Nephron progenitor cell (in vitro differentiated cells): ENCODE results near the gene FGF18.

Experiments used
- DNase-seq: peaks from one replicate; pipeline ENCODE4 v3.0.0; 2021
- H3K27ac Mint-ChIP-seq: 2 replicates; pipeline ENCODE4 v1.8.0; 2021; ENCODE audit warnings: mild to moderate bottlenecking, moderate library complexity, mixed read lengths
- H3K27me3 Mint-ChIP-seq: 2 replicates; pipeline ENCODE4 v1.8.0; 2021; ENCODE audit warnings: mild to moderate bottlenecking, low read depth, mixed read lengths; ENCODE audit not compliant: poor library complexity
- H3K36me3 Mint-ChIP-seq: 2 replicates; pipeline ENCODE4 v1.8.0; 2021; ENCODE audit warnings: low read depth, mixed read lengths
- H3K4me1 Mint-ChIP-seq: 2 replicates; pipeline ENCODE4 v1.8.0; 2021; ENCODE audit warnings: mixed read lengths
- H3K4me3 Mint-ChIP-seq: 2 replicates; pipeline ENCODE4 v1.8.0; 2021; ENCODE audit warnings: mild to moderate bottlenecking, moderate library complexity, mixed read lengths
- H3K9me3 Mint-ChIP-seq: 2 replicates; pipeline ENCODE4 v1.8.0; 2021; ENCODE audit warnings: mild to moderate bottlenecking, moderate library complexity, mixed read lengths
- CTCF ChIP-seq: fragments of 200-600 bp; sonication (generic); IDR thresholded peaks from 2 replicates; pipeline ENCODE4 v1.5.0; 2021; ENCODE audit warnings: antibody characterized with exemption

FGF18 gene

GRCh38 chr5:171478946-171479775 lies 59.7 kb downstream of the FGF18 start:
- TF ChIP-seq CTCF: no peak
- Mint-ChIP-seq H3K36me3 (no peaks in the 10 kb centered on the region), H3K4me1 (peaks cover 35% of the 10 kb centered on the region), H3K27me3 (peaks cover 36% of the 10 kb centered on the region), H3K4me3 (no peak overlapping the region), H3K9me3 (peaks cover 4% of the 10 kb centered on the region), H3K27ac (no peak overlapping the region)
- DNase-seq: no peak

GRCh38 chr5:171479776-171480125 lies 60.3 kb downstream of the FGF18 start:
- no peak for DNase-seq
- Mint-ChIP-seq H3K27me3 (peaks cover 36% of the 10 kb centered on the region), H3K36me3 (no peaks in the 10 kb centered on the region), H3K9me3 (peaks cover 4% of the 10 kb centered on the region), H3K27ac (no peak overlapping the region), H3K4me3 (no peak overlapping the region), H3K4me1 (peaks cover 38% of the 10 kb centered on the region)
- TF ChIP-seq CTCF: no peak

- H3K27me3 Mint-ChIP-seq: peaks cover 36% of the 10 kb centered on the region
- H3K9me3 Mint-ChIP-seq: peaks cover 4% of the 10 kb centered on the region
Observed at GRCh38 chr5:171480239-171480638, 60.8 kb downstream of the FGF18 start.

GRCh38 chr5:171481571-171482433 lies 62.4 kb downstream of the FGF18 start:
- H3K27me3 Mint-ChIP-seq: peaks cover 33% of the 10 kb centered on the region
- TF ChIP-seq CTCF: no peak
- H3K4me1 Mint-ChIP-seq: peaks cover 44% of the 10 kb centered on the region
- H3K9me3 Mint-ChIP-seq: no peaks in the 10 kb centered on the region
- no peak overlapping the region for H3K27ac Mint-ChIP-seq
- no peak overlapping the region for H3K4me3 Mint-ChIP-seq
- no peak for DNase-seq
- no peaks in the 10 kb centered on the region for H3K36me3 Mint-ChIP-seq

More at GRCh38 chr5:171480239-171480638, 60.8 kb downstream of the FGF18 start:
- peaks cover 38% of the 10 kb centered on the region for H3K4me1 Mint-ChIP-seq
- no peaks in the 10 kb centered on the region for H3K36me3 Mint-ChIP-seq
- H3K4me3 Mint-ChIP-seq: no peak overlapping the region
- no peak for DNase-seq
- no peak overlapping the region for H3K27ac Mint-ChIP-seq
- TF ChIP-seq CTCF: no peak

- Mint-ChIP-seq H3K4me1 (peaks cover 47% of the 10 kb centered on the region), H3K4me3 (no peak overlapping the region), H3K9me3 (no peaks in the 10 kb centered on the region), H3K27ac (no peak overlapping the region), H3K36me3 (no peaks in the 10 kb centered on the region), H3K27me3 (peaks cover 33% of the 10 kb centered on the region)
- no peak for DNase-seq
- TF ChIP-seq CTCF: no peak
Observed at GRCh38 chr5:171482434-171482730, 62.9 kb downstream of the FGF18 start.
